HL-60 (cell line): Measurements from ENCODE around the gene FERMT3.

ENCODE experiments used
- DNase-seq, 2 experiments: peaks; one replicate each; pipeline ENCODE4 v3.0.0-alpha.2; 2010 to 2020; ENCODE audit warnings: low read depth in 1 of 2, low spot score in 1 of 2
- H3K27ac ChIP-seq: fragments of 250-450 bp; sonication (Bioruptor Pico); replicated peaks from 2 replicates; pipeline ENCODE4 v1.5.1; 2020; ENCODE audit warnings: mild to moderate bottlenecking, moderate library complexity
- H3K27me3 ChIP-seq: fragments of 250-450 bp; sonication (Bioruptor Pico); 2 replicates; pipeline ENCODE4 v1.5.1; 2021; ENCODE audit warnings: mild to moderate bottlenecking, moderate library complexity; ENCODE audit not compliant: insufficient read depth, poor library complexity, severe bottlenecking
- H3K4me3 ChIP-seq: replicated peaks from 2 replicates; pipeline ENCODE4 v1.5.1; 2011; ENCODE audit warnings: mild to moderate bottlenecking, control low read depth, low read length; ENCODE audit not compliant: insufficient read depth
- CTCF ChIP-seq: IDR thresholded peaks from one replicate; pipeline ENCODE4 v1.5.1; 2011; ENCODE audit warnings: low read length, control low read depth, inconsistent platforms; ENCODE audit not compliant: insufficient read depth
- GABPA ChIP-seq: IDR thresholded peaks from 2 replicates; pipeline ENCODE4 v1.6.1; 2012; ENCODE audit warnings: low read depth
- POLR2AphosphoS5 ChIP-seq: IDR thresholded peaks from 2 replicates; pipeline ENCODE4 v1.6.1; 2012; ENCODE audit warnings: low read depth
- REST ChIP-seq: IDR thresholded peaks from 2 replicates; pipeline ENCODE4 v1.6.1; 2012; ENCODE audit warnings: low read depth; ENCODE audit not compliant: insufficient replicate concordance
- SPI1 ChIP-seq: IDR thresholded peaks from 2 replicates; pipeline ENCODE4 v1.6.1; 2012; ENCODE audit warnings: low read depth, mild to moderate bottlenecking, borderline replicate concordance

FERMT3 gene

GRCh38 chr11:64253043-64253442, 46.5 kb downstream of the FERMT3 start:
- DNase-seq: no peak
- Histone ChIP-seq H3K27me3 (no peaks in the 10 kb centered on the region), H3K27ac (no peak overlapping the region), H3K4me3 (peak overlapping the region; percentile 75; the same call in 1 of the 2 replicates)
- TF ChIP-seq GABPA: no peak
- no peak for TF ChIP-seq SPI1
- no peak for TF ChIP-seq POLR2AphosphoS5
- TF ChIP-seq REST: no peak
- no peak for TF ChIP-seq CTCF

GRCh38 chr11:64253481-64253880, 47.0 kb downstream of the FERMT3 start:
- H3K27ac ChIP-seq: no peak overlapping the region
- no peak for DNase-seq
- H3K4me3 ChIP-seq: no peak overlapping the region
- no peak for TF ChIP-seq POLR2AphosphoS5
- TF ChIP-seq CTCF: no peak
- no peak for TF ChIP-seq SPI1
- TF ChIP-seq GABPA: no peak
- no peak for TF ChIP-seq REST
- no peaks in the 10 kb centered on the region for H3K27me3 ChIP-seq

- no peak for DNase-seq
- Histone ChIP-seq H3K27ac (no peak overlapping the region), H3K4me3 (no peak overlapping the region), H3K27me3 (no peaks in the 10 kb centered on the region)
- TF ChIP-seq SPI1 (no peak), REST (no peak), POLR2AphosphoS5 (no peak), GABPA (no peak), CTCF (no peak)
Measured at GRCh38 chr11:64254326-64254725, 47.8 kb downstream of the FERMT3 start.
